ENCODE data around the gene PCSK7. TPM values are rescaled to one million over a fixed set of nuclear protein-coding genes. Genes with fewer than 3 reads are reported as not detected.

PCSK7 gene
- total and polyA plus RNA-seq, 2 donors (not counting 3 experiments of a cell fraction or from before 2014, with no cell fraction given), result 40.8 to 72.7 TPM

GRCh38 chr11:117185736-117186430 is 46.0 kb downstream of the PCSK7 start:
- H3K27me3 ChIP-seq (ENCODE audit: control insufficient read depth in 2 of 2, insufficient read depth in 2 of 2, low read length in 2 of 2), result no peaks in the 10 kb centered on the region
- H3K27ac ChIP-seq (ENCODE audit: insufficient read depth, low read depth, low read length), result no peak overlapping the region
- BruUV-seq (replicated peaks), result no TSS peak
- POLR2A ChIA-PET, result no interaction called here
- DNase-seq (ENCODE audit: low read depth, low spot score) (no peak), FAIRE-seq (no peak)
- no peaks in the 10 kb centered on the region for H3K4me1 ChIP-seq (ENCODE audit: control insufficient read depth, extremely low read depth, insufficient read depth, low read length)
- TF ChIP-seq GATA2 (IDR thresholded peaks at IDR 0.05; ENCODE audit: insufficient read depth, insufficient read length, low read depth, low read length) (no peak), POLR2A (IDR thresholded peaks at IDR 0.05; ENCODE audit: low read depth, low read length) (no peak), MYC (IDR thresholded peaks at IDR 0.05; ENCODE audit: low read depth, low read length) (no peak), MAX (IDR thresholded peaks at IDR 0.05; ENCODE audit: insufficient read depth, insufficient read length) (no peak), POLR2AphosphoS5 (IDR thresholded peaks at IDR 0.05; ENCODE audit: insufficient read depth, low read depth, low read length) (no peak), CTCF (IDR thresholded peaks at IDR 0.05; ENCODE audit: extremely low read depth in 1 of 2, insufficient read depth in 1 of 2, low read depth in 1 of 2, low read length in 2 of 2) (no peak), FOS (IDR thresholded peaks at IDR 0.05; ENCODE audit: borderline replicate concordance, insufficient read depth, low read length) (no peak), JUN (IDR thresholded peaks at IDR 0.05; ENCODE audit: borderline replicate concordance, insufficient read depth, insufficient read length, low read depth) (no peak), EZH2 (IDR thresholded peaks at IDR 0.05; ENCODE audit: borderline replicate concordance, low read depth, low read length, severe bottlenecking) (no peak)
- H4K20me1 ChIP-seq (replicated peaks; ENCODE audit: control insufficient read depth, extremely low read depth, insufficient read depth, low read length), result no peaks in the 10 kb centered on the region
- H3K36me3 ChIP-seq (ENCODE audit: control insufficient read depth in 2 of 2, extremely low read depth in 1 of 2, insufficient read depth in 2 of 2, low read length in 2 of 2), result peaks cover 0 to 32% of the 10 kb centered on the region in 2 experiments
- H3K9ac ChIP-seq (replicated peaks; ENCODE audit: extremely low read depth, insufficient read depth, low read length), result no peak overlapping the region
- no peaks in the 10 kb centered on the region for H3K79me2 ChIP-seq (ENCODE audit: control insufficient read depth, insufficient read depth, low read length)
- CTCF ChIA-PET, result interaction anchor here (0.7 kb wide), 1 partner anchor 41 kb away, joined by 3 read pairs; no protein-coding TSS in a partner anchor
- H3K4me3 ChIP-seq (replicated peaks in 1 of 3; ENCODE audit: insufficient read depth in 1 of 3, low read depth in 1 of 3, low read length in 3 of 3), result no peak overlapping the region
- H3K4me2 ChIP-seq (ENCODE audit: insufficient read depth, low read length), result no peak overlapping the region
- dilution Hi-C loops (cut with MboI; ENCODE audit: extremely low pct_ligation_motif_present, low sequenced_read_pairs), result no loop called here
- H2AFZ ChIP-seq (ENCODE audit: low read depth, low read length), result no peak overlapping the region
- no peaks in the 10 kb centered on the region for H3K9me1 ChIP-seq (replicated peaks; ENCODE audit: control insufficient read depth, extremely low read depth, insufficient read depth, low read length)
- intact Hi-C loops (cut with micrococcal nuclease), result no loop called here
- no peaks in the 10 kb centered on the region for H3K9me3 ChIP-seq (replicated peaks; ENCODE audit: control insufficient read depth, insufficient read depth, low read length)
